Epithelial cell of proximal tubule (primary cell): Measurements from ENCODE around the gene PDE6A. TPM values are rescaled to one million over a fixed set of nuclear protein-coding genes. Genes with fewer than 3 reads are reported as not detected.

Source experiments
- DNase-seq: peaks from one replicate; pipeline ENCODE4 v3.0.0-alpha.2; 2011; ENCODE audit warnings: low read depth
- H3K4me3 ChIP-seq: 2 replicates; pipeline ENCODE4 v1.5.1; 2011; ENCODE audit warnings: low read depth, mild to moderate bottlenecking, low read length
- CTCF ChIP-seq: conservative IDR thresholded peaks from 2 replicates; pipeline ENCODE4 v1.5.1; 2012; ENCODE audit warnings: low read depth, mild to moderate bottlenecking, low read length
- total RNA-seq: library from RNA; depleted of rRNA; stranded (reverse); fragments of >200 nt; gene quantifications from 2 replicates; pipeline ENCODE4 v1.2.3, GENCODE V29; 2015

The PDE6A gene
- total RNA-seq, 1 donor from 2014 or later: not detected

- DNase-seq: no peak
- H3K4me3 ChIP-seq: no peak overlapping the region
- no peak for TF ChIP-seq CTCF
Observed at GRCh38 chr5:149853701-149854100, 90.9 kb downstream of the PDE6A start.

GRCh38 chr5:149853331-149853648, 91.3 kb downstream of the PDE6A start:
- no peak overlapping the region for H3K4me3 ChIP-seq
- no peak for DNase-seq
- TF ChIP-seq CTCF: no peak

- H3K4me3 ChIP-seq: no peak overlapping the region
- TF ChIP-seq CTCF: peak; percentile 94
- DNase-seq: no peak
Observed at GRCh38 chr5:149852641-149853330, 91.8 kb downstream of the PDE6A start.

GRCh38 chr5:149851211-149851610, 93.4 kb downstream of the PDE6A start:
- no peak overlapping the region for H3K4me3 ChIP-seq
- TF ChIP-seq CTCF: no peak

GRCh38 chr5:149849966-149850910, 94.4 kb downstream of the PDE6A start:
- no peak for TF ChIP-seq CTCF
- no peak for DNase-seq
- H3K4me3 ChIP-seq: no peak overlapping the region

More at GRCh38 chr5:149851211-149851610, 93.4 kb downstream of the PDE6A start:
- no peak for DNase-seq

- TF ChIP-seq CTCF: no peak
- DNase-seq: no peak
- H3K4me3 ChIP-seq: no peak overlapping the region
Observed at GRCh38 chr5:149849280-149849965, 95.2 kb downstream of the PDE6A start.
